CD4-positive, alpha-beta T cell treated with Interleukin-4 for 4 hours (primary cell): ENCODE results near the gene ZNF644.

Source experiments
- DNase-seq: peaks from one replicate; pipeline ENCODE4 v3.0.0-alpha.2; 2020

ZNF644 gene

GRCh38 chr1:91020967-91021685, 709 bp downstream of the ZNF644 start:
- DNase-seq, result peak; percentile 74

- DNase-seq, result no peak
Measured at GRCh38 chr1:91020486-91020885, 1.3 kb downstream of the ZNF644 start.

- DNase-seq, result peak; percentile 29
Measured at GRCh38 chr1:91018006-91018405, 3.8 kb downstream of the ZNF644 start.

- DNase-seq, result no peak
Measured at GRCh38 chr1:91015794-91016550, 5.9 kb downstream of the ZNF644 start.

GRCh38 chr1:91015358-91015780, 6.5 kb downstream of the ZNF644 start:
- no peak for DNase-seq

GRCh38 chr1:91014475-91014874, 7.4 kb downstream of the ZNF644 start:
- DNase-seq, result no peak

GRCh38 chr1:91013302-91013701, 8.5 kb downstream of the ZNF644 start:
- DNase-seq, result no peak

- no peak for DNase-seq
Measured at GRCh38 chr1:91012196-91012595, 9.6 kb downstream of the ZNF644 start.

GRCh38 chr1:91011726-91012125, 10.1 kb downstream of the ZNF644 start:
- DNase-seq, result no peak

GRCh38 chr1:91007827-91008226, 14.0 kb downstream of the ZNF644 start:
- DNase-seq, result no peak

- DNase-seq, result no peak
Measured at GRCh38 chr1:91007092-91007491, 14.7 kb downstream of the ZNF644 start.

GRCh38 chr1:91006113-91006908, 15.5 kb downstream of the ZNF644 start:
- DNase-seq, result no peak

- no peak for DNase-seq
Measured at GRCh38 chr1:91005285-91005684, 16.6 kb downstream of the ZNF644 start.

GRCh38 chr1:91004145-91004544, 17.7 kb downstream of the ZNF644 start:
- no peak for DNase-seq

- DNase-seq, result no peak
Measured at GRCh38 chr1:90996742-90997413, 25.0 kb downstream of the ZNF644 start.

GRCh38 chr1:90995311-90995894, 26.4 kb downstream of the ZNF644 start:
- DNase-seq, result no peak

GRCh38 chr1:90994461-90994860, 27.4 kb downstream of the ZNF644 start:
- DNase-seq, result no peak

- no peak for DNase-seq
Measured at GRCh38 chr1:90993245-90993644, 28.6 kb downstream of the ZNF644 start.

- DNase-seq, result no peak
Measured at GRCh38 chr1:90990779-90991178, 31.1 kb downstream of the ZNF644 start.

- DNase-seq, result no peak
Measured at GRCh38 chr1:90989990-90990389, 31.8 kb downstream of the ZNF644 start.

- no peak for DNase-seq
Measured at GRCh38 chr1:90989302-90989701, 32.5 kb downstream of the ZNF644 start.

GRCh38 chr1:90987841-90988240, 34.0 kb downstream of the ZNF644 start:
- no peak for DNase-seq

GRCh38 chr1:90986953-90987352, 34.9 kb downstream of the ZNF644 start:
- DNase-seq, result no peak
